Retinal pigment epithelial cell (primary cell): ENCODE data around the gene VCX3B.
"Not testable (repeated sequence)": the region's sequence is repeated elsewhere in the genome, so short reads cannot be mapped to it uniquely, and the experiment has no call there.

ENCODE experiments used
- DNase-seq: peaks from one replicate; pipeline ENCODE4 v3.0.0-alpha.2; 2010; ENCODE audit warnings: low read depth
- H3K4me3 ChIP-seq: 2 replicates; pipeline ENCODE4 v1.5.1; 2011; ENCODE audit warnings: mild to moderate bottlenecking, low read length, control low read depth, moderate library complexity
- TF ChIP-seq, protein P1 (sequence below): conservative IDR thresholded peaks from 2 replicates; pipeline ENCODE4 v1.5.1; 2011; ENCODE audit warnings: low read depth, low read length, control low read depth, inconsistent platforms

Gene VCX3B

GRCh38 chrX:8447368-8447767 lies 17.3 kb upstream of the VCX3B start:
- H3K4me3 ChIP-seq = no peak overlapping the region
- no peak for DNase-seq
- TF ChIP-seq, protein P1, sequence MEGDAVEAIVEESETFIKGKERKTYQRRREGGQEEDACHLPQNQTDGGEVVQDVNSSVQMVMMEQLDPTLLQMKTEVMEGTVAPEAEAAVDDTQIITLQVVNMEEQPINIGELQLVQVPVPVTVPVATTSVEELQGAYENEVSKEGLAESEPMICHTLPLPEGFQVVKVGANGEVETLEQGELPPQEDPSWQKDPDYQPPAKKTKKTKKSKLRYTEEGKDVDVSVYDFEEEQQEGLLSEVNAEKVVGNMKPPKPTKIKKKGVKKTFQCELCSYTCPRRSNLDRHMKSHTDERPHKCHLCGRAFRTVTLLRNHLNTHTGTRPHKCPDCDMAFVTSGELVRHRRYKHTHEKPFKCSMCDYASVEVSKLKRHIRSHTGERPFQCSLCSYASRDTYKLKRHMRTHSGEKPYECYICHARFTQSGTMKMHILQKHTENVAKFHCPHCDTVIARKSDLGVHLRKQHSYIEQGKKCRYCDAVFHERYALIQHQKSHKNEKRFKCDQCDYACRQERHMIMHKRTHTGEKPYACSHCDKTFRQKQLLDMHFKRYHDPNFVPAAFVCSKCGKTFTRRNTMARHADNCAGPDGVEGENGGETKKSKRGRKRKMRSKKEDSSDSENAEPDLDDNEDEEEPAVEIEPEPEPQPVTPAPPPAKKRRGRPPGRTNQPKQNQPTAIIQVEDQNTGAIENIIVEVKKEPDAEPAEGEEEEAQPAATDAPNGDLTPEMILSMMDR = no peak

- H3K4me3 ChIP-seq = not testable (repeated sequence)
Measured at GRCh38 chrX:8452343-8452742, 12.3 kb upstream of the VCX3B start.

GRCh38 chrX:8453611-8454010 lies 11.0 kb upstream of the VCX3B start:
- no peak overlapping the region for H3K4me3 ChIP-seq
- TF ChIP-seq, protein P1 = no peak
- no peak for DNase-seq

More at GRCh38 chrX:8452343-8452742, 12.3 kb upstream of the VCX3B start:
- not testable (repeated sequence) for DNase-seq

DNA sequence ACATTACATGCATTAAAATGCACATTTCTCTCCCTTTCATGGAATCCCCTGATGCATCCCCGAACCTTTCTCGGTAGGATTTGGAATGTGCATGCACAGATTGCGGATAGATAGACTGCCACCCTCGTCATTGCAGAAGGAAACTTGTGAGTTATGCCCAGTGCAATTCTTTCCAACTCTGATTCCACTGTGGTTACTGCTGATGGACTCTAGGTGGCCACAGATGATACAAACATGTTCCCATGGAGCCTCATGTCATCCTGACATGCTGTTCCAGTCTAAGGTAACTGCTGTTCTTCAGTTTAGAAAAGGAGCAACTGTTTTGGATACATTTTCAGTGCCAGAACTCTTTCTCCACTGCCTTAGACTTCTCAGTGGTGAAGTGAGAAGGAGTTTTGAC lies 9.1 kb upstream of the VCX3B start:
- H3K4me3 ChIP-seq = no peak overlapping the region
- no peak for DNase-seq
- TF ChIP-seq, protein P1 = peak; percentile 16

GRCh38 chrX:8462488-8462887 lies 2.1 kb upstream of the VCX3B start:
- no peak overlapping the region for H3K4me3 ChIP-seq
- TF ChIP-seq, protein P1 = no peak
- no peak for DNase-seq

DNA sequence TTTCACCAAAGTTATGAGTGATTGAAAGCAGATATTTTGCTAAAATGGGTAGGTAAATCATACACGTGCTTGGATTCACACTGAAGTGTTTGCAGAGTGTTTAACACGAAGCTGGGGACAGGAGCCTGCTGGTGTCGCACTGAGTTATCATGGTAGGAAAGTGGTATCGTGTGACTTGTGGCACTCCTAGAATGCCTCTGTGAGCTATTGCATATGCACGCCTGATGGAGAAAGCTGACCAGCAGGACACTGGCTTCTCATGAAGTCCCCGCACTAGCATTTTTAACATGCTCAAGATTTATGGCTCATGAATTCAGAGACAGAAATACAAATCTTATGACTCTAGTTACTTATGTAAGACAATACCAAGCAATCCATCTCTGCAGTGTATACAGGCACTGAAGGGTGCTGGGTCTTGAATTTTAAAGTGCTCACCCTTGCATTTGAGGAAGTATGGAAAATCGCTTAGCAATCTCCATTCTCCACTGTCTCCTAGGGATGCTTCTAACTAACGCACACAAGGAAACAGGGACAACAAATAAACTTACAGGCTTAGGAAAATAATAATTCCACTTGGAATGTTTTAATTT lies 19.8 kb downstream of the VCX3B start:
- DNase-seq = no peak
- TF ChIP-seq, protein P1 = no peak
- no peak overlapping the region for H3K4me3 ChIP-seq

DNA sequence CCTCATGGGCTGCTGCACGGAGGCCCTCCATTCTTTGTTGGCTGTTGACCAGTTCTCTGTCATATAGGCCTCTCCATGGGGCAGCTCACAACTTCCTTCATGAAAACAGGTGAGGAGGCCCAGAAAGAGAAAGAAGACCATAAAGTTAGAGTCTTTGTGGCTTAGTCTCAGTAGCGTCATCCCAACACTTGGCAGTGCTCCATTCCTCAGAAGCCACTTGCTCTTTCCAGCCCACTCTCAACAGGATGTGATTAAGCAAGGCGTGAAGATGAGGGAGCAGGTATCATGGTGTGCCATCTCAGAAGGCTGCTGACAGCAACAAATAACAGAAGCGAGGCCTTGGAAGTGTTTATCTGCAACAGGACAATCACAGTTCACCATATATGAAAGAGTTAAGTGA lies 30.4 kb downstream of the VCX3B start:
- not testable (repeated sequence) for DNase-seq, H3K4me3 ChIP-seq

GRCh38 chrX:8500203-8500602 lies 35.6 kb downstream of the VCX3B start:
- H3K4me3 ChIP-seq = no peak overlapping the region
- no peak for DNase-seq
- TF ChIP-seq, protein P1 = no peak

GRCh38 chrX:8502101-8502500 lies 37.5 kb downstream of the VCX3B start:
- not testable (repeated sequence) for H3K4me3 ChIP-seq, DNase-seq
